Measurements from ENCODE around the gene SDHAF4. TPM values are rescaled to one million over a fixed set of nuclear protein-coding genes. Genes with fewer than 3 reads are reported as not detected.
"Not testable (repeated sequence)": the region's sequence is repeated elsewhere in the genome, so short reads cannot be mapped to it uniquely, and the experiment has no call there.

Gene SDHAF4
- total RNA-seq, 1 donor = 11.2 TPM

DNA sequence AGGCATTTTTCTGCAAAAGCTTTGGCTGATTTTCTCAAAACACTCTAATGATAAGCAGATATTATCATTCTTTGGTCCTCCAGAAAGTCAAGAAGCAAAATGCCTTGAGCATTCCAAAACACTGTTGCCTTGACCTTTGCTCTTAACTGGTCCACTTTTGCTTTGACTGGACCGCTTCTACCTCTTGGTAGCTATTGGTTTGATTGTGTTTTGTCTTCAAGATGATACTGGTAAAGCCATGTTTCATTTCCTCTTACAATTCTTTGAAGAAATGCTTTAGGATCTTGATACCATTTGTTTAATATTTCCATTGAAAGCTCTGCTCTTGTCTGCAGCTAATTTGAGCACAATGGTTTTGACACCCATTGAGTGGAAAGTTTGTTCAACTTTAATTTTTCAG lies 35.6 kb upstream of the SDHAF4 start:
- peak; percentile 27 for DNase-seq (ENCODE audit: low read depth)
- TF ChIP-seq, protein P1, sequence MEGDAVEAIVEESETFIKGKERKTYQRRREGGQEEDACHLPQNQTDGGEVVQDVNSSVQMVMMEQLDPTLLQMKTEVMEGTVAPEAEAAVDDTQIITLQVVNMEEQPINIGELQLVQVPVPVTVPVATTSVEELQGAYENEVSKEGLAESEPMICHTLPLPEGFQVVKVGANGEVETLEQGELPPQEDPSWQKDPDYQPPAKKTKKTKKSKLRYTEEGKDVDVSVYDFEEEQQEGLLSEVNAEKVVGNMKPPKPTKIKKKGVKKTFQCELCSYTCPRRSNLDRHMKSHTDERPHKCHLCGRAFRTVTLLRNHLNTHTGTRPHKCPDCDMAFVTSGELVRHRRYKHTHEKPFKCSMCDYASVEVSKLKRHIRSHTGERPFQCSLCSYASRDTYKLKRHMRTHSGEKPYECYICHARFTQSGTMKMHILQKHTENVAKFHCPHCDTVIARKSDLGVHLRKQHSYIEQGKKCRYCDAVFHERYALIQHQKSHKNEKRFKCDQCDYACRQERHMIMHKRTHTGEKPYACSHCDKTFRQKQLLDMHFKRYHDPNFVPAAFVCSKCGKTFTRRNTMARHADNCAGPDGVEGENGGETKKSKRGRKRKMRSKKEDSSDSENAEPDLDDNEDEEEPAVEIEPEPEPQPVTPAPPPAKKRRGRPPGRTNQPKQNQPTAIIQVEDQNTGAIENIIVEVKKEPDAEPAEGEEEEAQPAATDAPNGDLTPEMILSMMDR (IDR thresholded peaks at IDR 0.05; ENCODE audit: insufficient read depth, low read depth, low read length) = no peak
- no peak overlapping the region for H3K4me3 ChIP-seq (ENCODE audit: low read depth, low read length)

DNA sequence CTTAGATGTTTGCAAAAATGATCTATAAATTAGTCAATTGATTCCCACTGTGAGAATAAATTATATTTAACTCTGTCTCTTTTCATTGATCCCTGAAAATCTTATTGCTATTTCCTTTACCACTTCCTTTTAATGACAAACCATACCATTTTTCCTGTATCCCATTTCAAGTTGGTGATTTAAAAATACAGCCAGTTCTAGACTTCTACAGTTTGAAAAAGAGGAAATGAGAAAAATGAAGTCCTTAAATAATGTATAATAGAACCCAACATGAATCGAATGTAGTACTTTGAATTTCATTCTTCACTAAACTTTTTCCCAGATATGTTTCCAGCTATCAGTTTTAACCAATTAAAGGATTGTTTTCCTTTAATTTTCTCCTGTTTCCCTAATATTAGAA lies 29.5 kb upstream of the SDHAF4 start:
- no peak overlapping the region for H3K4me3 ChIP-seq (ENCODE audit: low read depth, low read length)
- TF ChIP-seq, protein P1 (IDR thresholded peaks at IDR 0.05; ENCODE audit: insufficient read depth, low read depth, low read length) = no peak
- no peak for DNase-seq (ENCODE audit: low read depth)

DNA sequence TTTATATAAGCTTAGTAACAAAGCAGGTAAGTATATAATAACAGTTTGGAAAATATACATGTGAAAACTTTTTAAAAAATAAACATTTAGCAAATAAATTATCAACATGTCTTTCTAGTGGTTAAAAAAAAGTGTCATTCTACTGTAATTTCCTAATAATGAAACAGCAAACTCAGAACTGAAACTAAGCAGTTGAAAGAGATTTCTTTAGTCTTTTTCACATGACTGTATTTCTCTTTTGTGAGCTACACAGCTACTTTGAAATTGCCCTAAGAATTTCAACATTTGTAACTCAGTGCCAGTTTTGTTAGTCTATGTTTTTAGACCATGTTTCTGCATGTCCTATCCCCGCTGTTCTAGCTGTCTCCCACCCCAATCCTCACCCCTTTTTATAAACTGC lies 28.4 kb upstream of the SDHAF4 start:
- TF ChIP-seq, protein P1 (IDR thresholded peaks at IDR 0.05; ENCODE audit: insufficient read depth, low read depth, low read length) = no peak
- H3K4me3 ChIP-seq (ENCODE audit: low read depth, low read length) = no peak overlapping the region
- no peak for DNase-seq (ENCODE audit: low read depth)

DNA sequence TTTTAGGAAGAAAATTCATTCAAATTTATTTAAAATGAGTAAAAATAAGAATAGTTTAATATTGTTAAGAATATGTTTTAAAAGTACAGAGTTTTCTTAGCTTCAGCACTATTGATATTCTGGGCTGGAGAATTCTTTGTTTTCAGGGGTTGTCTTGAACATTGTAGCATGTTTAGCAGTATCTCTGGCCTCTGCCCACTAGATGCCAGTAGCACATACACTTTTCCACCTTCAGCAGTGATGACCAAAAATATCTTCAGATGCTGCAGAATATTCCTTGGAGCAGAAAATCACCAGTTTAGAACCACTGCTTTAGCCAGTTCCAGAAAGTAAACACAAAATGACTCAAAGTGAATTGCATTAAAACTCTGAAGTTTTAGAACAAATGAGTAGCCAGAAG lies 19.4 kb upstream of the SDHAF4 start:
- no peak overlapping the region for H3K4me3 ChIP-seq (ENCODE audit: low read depth, low read length)
- TF ChIP-seq, protein P1 (IDR thresholded peaks at IDR 0.05; ENCODE audit: insufficient read depth, low read depth, low read length) = peak; percentile 47
- peak; percentile 16 for DNase-seq (ENCODE audit: low read depth)

DNA sequence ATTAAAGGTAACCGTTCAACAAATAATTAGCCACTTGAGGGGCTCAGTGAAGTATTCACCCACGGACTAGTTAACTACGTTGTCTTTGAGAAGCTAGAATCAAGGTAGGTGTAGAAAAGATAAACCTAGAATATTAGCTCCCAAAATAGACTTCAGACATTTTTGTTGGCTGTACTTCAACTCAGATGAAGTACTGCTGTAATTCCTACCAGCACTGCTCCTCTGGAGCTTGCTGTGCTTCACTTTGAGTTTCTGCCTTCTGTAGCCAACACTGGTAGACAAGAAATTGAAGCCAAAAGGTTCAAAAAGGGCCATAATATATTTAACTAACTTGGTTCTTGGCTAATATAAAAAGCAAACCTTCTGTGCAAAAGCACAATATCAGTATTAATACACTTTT lies 18.8 kb upstream of the SDHAF4 start:
- H3K4me3 ChIP-seq (ENCODE audit: low read depth, low read length) = no peak overlapping the region
- TF ChIP-seq, protein P1 (IDR thresholded peaks at IDR 0.05; ENCODE audit: insufficient read depth, low read depth, low read length) = no peak
- DNase-seq (ENCODE audit: low read depth) = no peak

DNA sequence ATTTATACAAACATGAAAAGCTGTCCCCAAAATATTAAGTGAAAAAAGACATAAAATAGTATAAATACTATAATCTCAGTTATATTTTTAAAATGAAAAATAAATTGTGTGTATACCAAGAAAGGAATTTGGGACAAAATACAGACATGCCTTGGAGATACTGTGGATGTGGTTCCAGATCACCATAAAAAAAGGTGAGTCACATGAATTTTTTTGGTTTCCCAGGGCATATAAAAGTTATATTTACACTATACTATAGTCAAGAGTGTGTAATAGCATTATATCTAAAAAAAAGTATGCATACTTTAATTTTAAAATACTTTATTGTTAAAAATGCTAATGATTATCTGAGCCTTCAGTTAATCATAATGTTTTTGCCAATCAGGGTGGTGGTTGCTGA lies 17.4 kb upstream of the SDHAF4 start:
- no peak overlapping the region for H3K4me3 ChIP-seq (ENCODE audit: low read depth, low read length)
- TF ChIP-seq, protein P1 (IDR thresholded peaks at IDR 0.05; ENCODE audit: insufficient read depth, low read depth, low read length) = no peak
- peak; percentile 6 for DNase-seq (ENCODE audit: low read depth)

DNA sequence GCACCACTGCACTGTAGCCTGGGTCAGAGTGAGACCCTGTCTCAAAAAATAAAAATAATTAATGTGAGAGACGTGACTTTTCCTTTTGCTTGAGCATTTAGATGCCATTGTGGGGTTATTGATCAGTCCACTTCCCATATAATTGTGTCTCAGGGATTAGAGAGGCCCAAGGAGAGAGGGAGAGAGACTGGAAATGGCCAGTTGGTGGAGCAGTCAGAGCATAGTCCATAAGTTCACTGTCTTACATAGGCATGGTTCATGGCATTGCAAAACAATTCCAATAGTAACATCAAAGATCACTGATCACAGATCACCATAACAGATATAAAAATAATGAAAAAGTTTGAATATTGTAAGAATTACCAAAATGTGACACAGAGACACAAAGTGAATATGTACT lies 15.2 kb upstream of the SDHAF4 start:
- no peak overlapping the region for H3K4me3 ChIP-seq (ENCODE audit: low read depth, low read length)
- no peak for DNase-seq (ENCODE audit: low read depth)
- TF ChIP-seq, protein P1 (IDR thresholded peaks at IDR 0.05; ENCODE audit: insufficient read depth, low read depth, low read length) = no peak

DNA sequence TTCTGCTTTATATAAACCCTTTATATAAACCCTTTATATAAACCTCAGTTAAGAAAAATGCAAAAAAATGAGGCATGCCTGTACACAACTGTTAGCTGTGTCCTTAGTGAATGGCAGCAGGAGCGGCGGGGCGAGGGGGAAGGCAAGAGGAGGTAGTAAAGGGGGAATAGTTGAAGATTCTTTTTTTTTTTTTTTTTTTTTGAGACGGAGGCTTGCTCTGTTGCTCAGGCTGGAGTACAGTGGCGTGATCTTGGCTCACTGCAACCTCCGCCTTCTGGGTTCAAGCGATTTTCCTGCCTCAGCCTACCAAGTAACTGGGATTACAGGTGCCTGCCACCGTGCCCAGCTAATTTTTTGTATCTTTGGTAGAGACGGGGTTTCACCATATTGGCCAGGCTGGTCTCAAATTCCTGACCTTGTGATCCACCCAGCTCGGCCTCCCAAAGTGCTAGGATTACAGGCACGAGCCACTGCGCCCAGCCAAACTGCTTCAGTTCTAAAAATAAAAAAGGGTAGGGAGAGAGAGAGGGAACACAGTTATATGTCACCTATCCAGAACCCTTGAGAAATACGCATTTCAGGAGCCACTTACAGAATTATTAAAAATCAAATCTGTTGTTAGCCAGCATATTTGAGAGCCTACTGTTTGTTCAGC lies 14.3 kb upstream of the SDHAF4 start:
- not testable (repeated sequence) for DNase-seq (ENCODE audit: low read depth); H3K4me3 ChIP-seq (ENCODE audit: low read depth, low read length)

Data from fibroblast of villous mesenchyme (primary cell).